Erythroblast (primary cell): ENCODE measurements around the gene IDE.

Experiments
- GATA1 ChIP-seq: IDR thresholded peaks from 2 replicates; pipeline ENCODE4 v1.6.1; 2011; ENCODE audit warnings: low read depth, mild to moderate bottlenecking, control low read depth, low read length, moderate library complexity
- POLR2A ChIP-seq: IDR thresholded peaks from 2 replicates; pipeline ENCODE4 v1.6.1; 2011; ENCODE audit warnings: mild to moderate bottlenecking, low read length

- TF ChIP-seq POLR2A (no peak), GATA1 (no peak)
These were observed 11.5 kb downstream of the IDE start for GRCh38 chr10:92562424-92562823.
